ENCODE data around the gene DNER. TPM values are rescaled to one million over a fixed set of nuclear protein-coding genes. Genes with fewer than 3 reads are reported as not detected.

DNER gene
- total and polyA plus RNA-seq, 2 experiments from 2014 or later: 0.39 to 0.65 TPM

- in situ Hi-C loops (cut with MboI): no loop called here
Measured at GRCh38 chr2:229408356-229408755, 306.0 kb downstream of the DNER start.

DNA sequence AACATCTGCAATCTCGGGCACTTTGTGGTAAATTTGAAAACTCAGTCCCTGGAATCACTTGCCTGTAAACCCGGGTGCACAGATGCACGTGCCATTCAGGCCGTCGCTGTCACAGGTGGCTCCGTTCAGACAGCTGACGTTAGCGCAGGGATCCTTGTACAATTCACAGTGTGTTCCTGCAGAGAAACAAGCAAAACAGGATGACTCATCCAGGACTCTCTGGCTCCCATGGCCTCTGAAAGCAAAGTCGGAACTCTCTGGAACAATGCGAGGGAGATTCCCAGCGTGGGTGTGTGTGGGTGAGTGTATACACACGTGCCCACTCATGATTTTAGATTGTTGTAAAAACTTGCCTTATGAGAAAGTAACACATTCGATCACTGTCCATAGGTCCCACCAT, 307.2 kb downstream of the DNER start:
- no peaks in the 10 kb centered on the region for H4K20me1 ChIP-seq (ENCODE audit: insufficient read depth)
- in situ Hi-C loops (cut with MboI): no loop called here
- H3K9me2 ChIP-seq (ENCODE audit: insufficient read depth): no peaks in the 10 kb centered on the region
- H3K27ac ChIP-seq: peak overlapping the region; percentile 71
- H3F3A ChIP-seq (ENCODE audit: insufficient read depth): peaks cover 25% of the 10 kb centered on the region
- no peaks in the 10 kb centered on the region for H3K36me3 ChIP-seq (ENCODE audit: low read depth)
- H3K27me3 ChIP-seq (replicated peaks; ENCODE audit: insufficient read depth): no peaks in the 10 kb centered on the region
- H3K9me3 ChIP-seq (ENCODE audit: low read depth): no peaks in the 10 kb centered on the region
- H2AFZ ChIP-seq: peak overlapping the region; percentile 61
- H3K4me1 ChIP-seq (ENCODE audit: insufficient read depth): peaks cover 33% of the 10 kb centered on the region
- WGBS, 2 experiments (ENCODE audit: low coverage in 1 of 2, low lambda C conversion rate in 2 of 2, missing lambda C conversion rate in 2 of 2): 2 to 3% methylated on average over 13 of the region's 13 CpGs
- peak overlapping the region; percentile 66 for H3K9ac ChIP-seq
- peak overlapping the region; percentile 59 for H3K4me2 ChIP-seq (ENCODE audit: unreplicated experiment)
- no peaks in the 10 kb centered on the region for H3K79me2 ChIP-seq (ENCODE audit: insufficient read depth)
- H3K4me3 ChIP-seq: peak overlapping the region; percentile 49
- TF ChIP-seq EZH2phosphoT487 (IDR thresholded peaks at IDR 0.05; ENCODE audit: insufficient read depth, low read depth) (no peak), EZH2 (IDR thresholded peaks at IDR 0.05; ENCODE audit: insufficient read depth, poor library complexity, severe bottlenecking) (no peak)
- DNase-seq: peak; percentile 93

More at GRCh38 chr2:229408356-229408755, 306.0 kb downstream of the DNER start:
- peaks cover 25% of the 10 kb centered on the region for H3F3A ChIP-seq (ENCODE audit: insufficient read depth)
- no peak overlapping the region for H3K4me3 ChIP-seq
- no peaks in the 10 kb centered on the region for H3K36me3 ChIP-seq (ENCODE audit: low read depth)
- H3K79me2 ChIP-seq (ENCODE audit: insufficient read depth): no peaks in the 10 kb centered on the region
- WGBS, 2 experiments (ENCODE audit: low coverage in 1 of 2, low lambda C conversion rate in 2 of 2, missing lambda C conversion rate in 2 of 2): 0% methylated on average over 1 of the region's 1 CpG
- H3K9me2 ChIP-seq (ENCODE audit: insufficient read depth): no peaks in the 10 kb centered on the region
- H3K27ac ChIP-seq: peak overlapping the region; percentile 71
- DNase-seq: peak; percentile 95
- H2AFZ ChIP-seq: no peak overlapping the region
- TF ChIP-seq EZH2 (IDR thresholded peaks at IDR 0.05; ENCODE audit: insufficient read depth, poor library complexity, severe bottlenecking) (no peak), EZH2phosphoT487 (IDR thresholded peaks at IDR 0.05; ENCODE audit: insufficient read depth, low read depth) (no peak)
- no peaks in the 10 kb centered on the region for H3K27me3 ChIP-seq (replicated peaks; ENCODE audit: insufficient read depth)
- peak overlapping the region; percentile 14; the same call in 1 of the 2 replicates for H3K9ac ChIP-seq
- no peaks in the 10 kb centered on the region for H3K9me3 ChIP-seq (ENCODE audit: low read depth)
- H3K4me1 ChIP-seq (ENCODE audit: insufficient read depth): peaks cover 33% of the 10 kb centered on the region
- no peaks in the 10 kb centered on the region for H4K20me1 ChIP-seq (ENCODE audit: insufficient read depth)
- peak overlapping the region; percentile 59 for H3K4me2 ChIP-seq (ENCODE audit: unreplicated experiment)

GRCh38 chr2:229405796-229406195, 308.6 kb downstream of the DNER start:
- Histone ChIP-seq H3K4me3 (no peak overlapping the region), H3K9me3 (ENCODE audit: low read depth) (no peaks in the 10 kb centered on the region), H3K9me2 (ENCODE audit: insufficient read depth) (no peaks in the 10 kb centered on the region), H3K4me2 (ENCODE audit: unreplicated experiment) (no peak overlapping the region), H3K79me2 (ENCODE audit: insufficient read depth) (no peaks in the 10 kb centered on the region), H4K20me1 (ENCODE audit: insufficient read depth) (no peaks in the 10 kb centered on the region), H3K27me3 (replicated peaks; ENCODE audit: insufficient read depth) (no peaks in the 10 kb centered on the region), H3K4me1 (ENCODE audit: insufficient read depth) (peaks cover 33% of the 10 kb centered on the region), H3K27ac (no peak overlapping the region), H3K36me3 (ENCODE audit: low read depth) (no peaks in the 10 kb centered on the region), H3K9ac (no peak overlapping the region), H2AFZ (no peak overlapping the region), H3F3A (ENCODE audit: insufficient read depth) (peaks cover 25% of the 10 kb centered on the region)
- WGBS, 2 experiments (ENCODE audit: low coverage in 1 of 2, low lambda C conversion rate in 2 of 2, missing lambda C conversion rate in 2 of 2): 41 to 42% methylated on average over 5 of the region's 5 CpGs
- TF ChIP-seq EZH2 (IDR thresholded peaks at IDR 0.05; ENCODE audit: insufficient read depth, poor library complexity, severe bottlenecking) (no peak), EZH2phosphoT487 (IDR thresholded peaks at IDR 0.05; ENCODE audit: insufficient read depth, low read depth) (no peak)
- DNase-seq: no peak
- in situ Hi-C loops (cut with MboI): no loop called here

GRCh38 chr2:229403296-229403695, 311.1 kb downstream of the DNER start:
- peaks cover 16% of the 10 kb centered on the region for H3K4me1 ChIP-seq (ENCODE audit: insufficient read depth)
- H3K27me3 ChIP-seq (replicated peaks; ENCODE audit: insufficient read depth): no peaks in the 10 kb centered on the region
- no peaks in the 10 kb centered on the region for H3K9me2 ChIP-seq (ENCODE audit: insufficient read depth)
- H2AFZ ChIP-seq: no peak overlapping the region
- peaks cover 16% of the 10 kb centered on the region for H3F3A ChIP-seq (ENCODE audit: insufficient read depth)
- no peak overlapping the region for H3K4me2 ChIP-seq (ENCODE audit: unreplicated experiment)
- H3K79me2 ChIP-seq (ENCODE audit: insufficient read depth): no peaks in the 10 kb centered on the region
- DNase-seq: no peak
- 79 to 83% methylated on average over 3 of the region's 3 CpGs for WGBS, 2 experiments (ENCODE audit: low coverage in 1 of 2, low lambda C conversion rate in 2 of 2, missing lambda C conversion rate in 2 of 2)
- H4K20me1 ChIP-seq (ENCODE audit: insufficient read depth): no peaks in the 10 kb centered on the region
- in situ Hi-C loops (cut with MboI): no loop called here
- TF ChIP-seq EZH2 (IDR thresholded peaks at IDR 0.05; ENCODE audit: insufficient read depth, poor library complexity, severe bottlenecking) (no peak), EZH2phosphoT487 (IDR thresholded peaks at IDR 0.05; ENCODE audit: insufficient read depth, low read depth) (no peak)
- H3K9me3 ChIP-seq (ENCODE audit: low read depth): no peaks in the 10 kb centered on the region
- no peaks in the 10 kb centered on the region for H3K36me3 ChIP-seq (ENCODE audit: low read depth)
- no peak overlapping the region for H3K9ac ChIP-seq
- H3K27ac ChIP-seq: no peak overlapping the region
- H3K4me3 ChIP-seq: no peak overlapping the region

Measured in GM23248 (cell line).